OCI-LY1 (cell line): Measurements from ENCODE around the gene SMPD1.

Experiments
- EZH2 ChIP-seq: fragments of 200-600 bp; sonication (generic), shearing (Covaris generic); IDR thresholded peaks from 2 replicates; pipeline ENCODE4 v1.8.0; 2017; ENCODE audit warnings: borderline replicate concordance, mixed run types, mild to moderate bottlenecking, antibody characterized with exemption, low read length, moderate library complexity, mixed read lengths
- TF ChIP-seq, protein P1 (sequence below): fragments of 200-600 bp; sonication (generic), shearing (Covaris generic); IDR thresholded peaks from 2 replicates; pipeline ENCODE4 v1.5.1; 2017; ENCODE audit warnings: mild to moderate bottlenecking, antibody characterized with exemption, low read length, moderate library complexity, mixed read lengths

- TF ChIP-seq, protein P1, sequence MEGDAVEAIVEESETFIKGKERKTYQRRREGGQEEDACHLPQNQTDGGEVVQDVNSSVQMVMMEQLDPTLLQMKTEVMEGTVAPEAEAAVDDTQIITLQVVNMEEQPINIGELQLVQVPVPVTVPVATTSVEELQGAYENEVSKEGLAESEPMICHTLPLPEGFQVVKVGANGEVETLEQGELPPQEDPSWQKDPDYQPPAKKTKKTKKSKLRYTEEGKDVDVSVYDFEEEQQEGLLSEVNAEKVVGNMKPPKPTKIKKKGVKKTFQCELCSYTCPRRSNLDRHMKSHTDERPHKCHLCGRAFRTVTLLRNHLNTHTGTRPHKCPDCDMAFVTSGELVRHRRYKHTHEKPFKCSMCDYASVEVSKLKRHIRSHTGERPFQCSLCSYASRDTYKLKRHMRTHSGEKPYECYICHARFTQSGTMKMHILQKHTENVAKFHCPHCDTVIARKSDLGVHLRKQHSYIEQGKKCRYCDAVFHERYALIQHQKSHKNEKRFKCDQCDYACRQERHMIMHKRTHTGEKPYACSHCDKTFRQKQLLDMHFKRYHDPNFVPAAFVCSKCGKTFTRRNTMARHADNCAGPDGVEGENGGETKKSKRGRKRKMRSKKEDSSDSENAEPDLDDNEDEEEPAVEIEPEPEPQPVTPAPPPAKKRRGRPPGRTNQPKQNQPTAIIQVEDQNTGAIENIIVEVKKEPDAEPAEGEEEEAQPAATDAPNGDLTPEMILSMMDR, result no peak
- no peak for TF ChIP-seq EZH2
These were observed 30.4 kb downstream of the SMPD1 start for GRCh38 chr11:6420677-6421076.
